Measurements from ENCODE around the gene MDH2. TPM values are rescaled to one million over a fixed set of nuclear protein-coding genes. Genes with fewer than 3 reads are reported as not detected.
"Not testable (repeated sequence)": the region's sequence is repeated elsewhere in the genome, so short reads cannot be mapped to it uniquely, and the experiment has no call there.

Gene MDH2
- total RNA-seq, 4 donors from 2014 or later = 99.8 to 127 (median 116) TPM

GRCh38 chr7:76008156-76008687, 39.7 kb upstream of the MDH2 start:
- WGBS = 72% methylated on average over 8 of the region's 8 CpGs
- H3K27me3 ChIP-seq = no peaks in the 10 kb centered on the region
- peaks cover 11% of the 10 kb centered on the region for H3K36me3 ChIP-seq
- no peak for DNase-seq (ENCODE audit: low spot score in 2 of 2)
- peaks cover 6% of the 10 kb centered on the region for H3K4me1 ChIP-seq
- no peak for TF ChIP-seq POLR2AphosphoS5 (IDR thresholded peaks at IDR 0.05)
- no peak for TF ChIP-seq CTCF (IDR thresholded peaks at IDR 0.05)
- TF ChIP-seq POLR2A (IDR thresholded peaks at IDR 0.05) = no peak
- TF ChIP-seq EP300 (IDR thresholded peaks at IDR 0.05) = no peak
- H3K27ac ChIP-seq = no peak overlapping the region
- no peaks in the 10 kb centered on the region for H3K9me3 ChIP-seq
- no peak overlapping the region for H3K4me3 ChIP-seq

DNA sequence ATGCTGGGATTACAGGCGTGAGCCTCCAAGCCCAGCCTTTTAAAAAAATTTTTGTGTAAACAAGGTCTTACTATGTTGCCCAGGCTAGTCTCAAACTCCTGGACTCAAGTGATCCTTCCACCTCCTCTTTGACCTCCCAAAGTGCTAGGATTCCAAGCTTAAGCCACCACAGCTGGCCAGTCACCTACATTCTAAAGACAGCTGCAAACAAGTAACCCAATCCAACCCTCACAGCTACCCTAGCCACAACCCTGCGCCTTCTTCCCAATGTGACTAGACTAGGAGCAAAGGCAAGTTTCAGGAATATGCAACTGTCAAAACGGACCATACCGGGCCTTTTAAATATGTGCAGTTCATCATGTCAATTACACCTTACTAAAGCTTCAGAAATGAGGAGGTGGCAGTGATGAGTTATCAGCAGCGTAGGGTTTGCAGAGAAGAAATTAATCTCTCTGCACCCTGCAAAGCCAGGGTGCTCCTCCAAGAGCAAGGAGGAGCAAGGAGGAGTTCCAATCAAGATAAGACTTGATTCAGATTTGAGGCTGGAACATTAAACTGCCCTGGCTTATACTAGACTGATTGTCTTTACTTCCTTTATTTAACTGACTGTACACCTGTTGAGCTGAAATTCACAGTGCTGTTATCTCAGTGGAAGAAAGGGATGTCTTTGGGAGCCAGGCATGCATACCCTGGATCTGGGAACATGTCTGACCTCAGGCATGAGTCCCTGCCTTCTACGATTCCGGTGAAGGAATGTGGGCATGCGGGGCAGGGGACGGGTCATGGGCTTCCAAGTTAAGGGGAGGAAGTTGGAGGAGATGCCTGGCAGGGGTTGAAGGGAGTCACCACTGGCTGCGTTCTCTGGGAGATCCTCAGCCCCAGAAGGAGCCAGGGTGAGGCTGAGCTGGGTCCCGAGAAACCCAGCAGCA, 38.0 kb upstream of the MDH2 start:
- peaks cover 6% of the 10 kb centered on the region for H3K4me1 ChIP-seq
- no peak for TF ChIP-seq CTCF (IDR thresholded peaks at IDR 0.05)
- TF ChIP-seq POLR2AphosphoS5 (IDR thresholded peaks at IDR 0.05) = no peak
- no peak for TF ChIP-seq POLR2A (IDR thresholded peaks at IDR 0.05)
- TF ChIP-seq EP300 (IDR thresholded peaks at IDR 0.05) = no peak
- H3K9me3 ChIP-seq = no peaks in the 10 kb centered on the region
- peaks cover 15% of the 10 kb centered on the region for H3K36me3 ChIP-seq
- WGBS = 62% methylated on average over 11 of the region's 11 CpGs
- H3K27me3 ChIP-seq = no peaks in the 10 kb centered on the region
- H3K27ac ChIP-seq = no peak overlapping the region
- DNase-seq (ENCODE audit: low spot score in 2 of 2) = no peak
- no peak overlapping the region for H3K4me3 ChIP-seq

DNA sequence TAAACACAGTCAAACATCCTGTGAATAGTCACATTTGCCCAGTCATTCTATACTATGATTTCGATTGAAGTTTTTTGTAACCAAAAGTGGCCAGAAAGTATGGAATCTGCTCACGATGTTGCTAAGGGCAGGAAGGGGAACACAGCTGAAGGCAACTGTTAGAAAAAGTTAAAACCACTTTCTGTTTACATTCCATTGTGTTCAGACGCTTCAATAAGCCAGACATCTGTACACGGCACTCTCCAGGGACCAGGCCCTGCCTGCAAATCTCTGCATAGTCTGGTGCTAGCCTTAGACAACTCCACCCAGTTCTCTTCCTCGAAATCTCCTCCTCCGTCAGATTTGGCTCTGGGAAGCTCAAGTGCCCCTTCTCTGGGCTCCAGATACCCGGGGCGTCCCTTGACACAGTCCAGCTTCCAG, 36.5 kb upstream of the MDH2 start:
- H3K27ac ChIP-seq = no peak overlapping the region
- no peaks in the 10 kb centered on the region for H3K27me3 ChIP-seq
- peaks cover 6% of the 10 kb centered on the region for H3K4me1 ChIP-seq
- TF ChIP-seq EP300 (IDR thresholded peaks at IDR 0.05) = no peak
- H3K9me3 ChIP-seq = no peaks in the 10 kb centered on the region
- peaks cover 15% of the 10 kb centered on the region for H3K36me3 ChIP-seq
- no peak for DNase-seq (ENCODE audit: low spot score in 2 of 2)
- WGBS = 57% methylated on average over 8 of the region's 8 CpGs
- no peak overlapping the region for H3K4me3 ChIP-seq

- peaks cover 24% of the 10 kb centered on the region for H3K36me3 ChIP-seq
- H3K4me3 ChIP-seq = no peak overlapping the region
- H3K9me3 ChIP-seq = no peaks in the 10 kb centered on the region
- DNase-seq (ENCODE audit: low spot score in 2 of 2) = no peak
- no peaks in the 10 kb centered on the region for H3K4me1 ChIP-seq
- TF ChIP-seq POLR2A (IDR thresholded peaks at IDR 0.05) = no peak
- no peak for TF ChIP-seq EP300 (IDR thresholded peaks at IDR 0.05)
- TF ChIP-seq CTCF (IDR thresholded peaks at IDR 0.05) = no peak
- no peak for TF ChIP-seq POLR2AphosphoS5 (IDR thresholded peaks at IDR 0.05)
- H3K27ac ChIP-seq = no peak overlapping the region
- WGBS = 91% methylated on average over 13 of the region's 13 CpGs
- no peaks in the 10 kb centered on the region for H3K27me3 ChIP-seq
Measured at GRCh38 chr7:76016191-76016947, 31.5 kb upstream of the MDH2 start.

- DNase-seq (ENCODE audit: low spot score in 2 of 2); H3K27ac ChIP-seq; H3K27me3 ChIP-seq; H3K9me3 ChIP-seq; H3K4me1 ChIP-seq; H3K4me3 ChIP-seq: not testable (repeated sequence)
- peaks cover 28% of the 10 kb centered on the region for H3K36me3 ChIP-seq
- WGBS = 98% methylated on average over 4 of the region's 4 CpGs
Measured at GRCh38 chr7:76018520-76018919, 29.4 kb upstream of the MDH2 start.

Measured in suprapubic skin (tissue), 4 donors.